Neural progenitor cell (in vitro differentiated cells): ENCODE measurements around the gene AHSG. TPM values are rescaled to one million over a fixed set of nuclear protein-coding genes. Genes with fewer than 3 reads are reported as not detected.

Experiments used
- DNase-seq: peaks from one replicate; pipeline ENCODE4 v3.0.0-alpha.2; 2016; ENCODE audit warnings: low spot score
- H2AFZ ChIP-seq: fragments of 200-600 bp; sonication (generic); replicated peaks from 2 replicates; pipeline ENCODE4 v1.6.1; 2016; ENCODE audit warnings: antibody characterized with exemption
- H3F3A ChIP-seq: fragments of 200-600 bp; sonication (generic); 2 replicates; pipeline ENCODE4 v1.6.1; 2016; ENCODE audit warnings: antibody characterized with exemption, low read depth
- H3K27ac ChIP-seq: fragments of 200-600 bp; sonication (generic); 2 replicates; pipeline ENCODE4 v1.5.1; 2016; ENCODE audit warnings: mild to moderate bottlenecking
- H3K27me3 ChIP-seq: fragments of 200-600 bp; sonication (generic); 2 replicates; pipeline ENCODE4 v1.6.1; 2016; ENCODE audit warnings: mild to moderate bottlenecking, moderate library complexity
- H3K36me3 ChIP-seq: fragments of 200-600 bp; sonication (generic); 2 replicates; pipeline ENCODE4 v1.5.1; 2016
- H3K4me1 ChIP-seq: fragments of 200-600 bp; sonication (generic); 2 replicates; pipeline ENCODE4 v1.6.1; 2016; ENCODE audit warnings: mixed run types
- H3K4me2 ChIP-seq: fragments of 200-600 bp; sonication (generic); 2 replicates; pipeline ENCODE4 v1.6.1; 2016
- H3K4me3 ChIP-seq: fragments of 200-600 bp; sonication (generic); 2 replicates; pipeline ENCODE4 v1.5.1; 2016
- H3K79me2 ChIP-seq: fragments of 200-600 bp; sonication (generic); 2 replicates; pipeline ENCODE4 v1.6.1; 2016; ENCODE audit warnings: low read depth
- H3K9ac ChIP-seq: fragments of 200-600 bp; sonication (generic); 2 replicates; pipeline ENCODE4 v1.6.1; 2016
- H3K9me3 ChIP-seq: fragments of 200-600 bp; sonication (generic); 2 replicates; pipeline ENCODE4 v1.5.1; 2016; ENCODE audit warnings: low read depth
- H4K20me1 ChIP-seq: fragments of 200-600 bp; sonication (generic); 2 replicates; pipeline ENCODE4 v1.6.1; 2016; ENCODE audit warnings: low read depth
- H3K27ac Mint-ChIP-seq: 3 replicates; pipeline ENCODE4 v1.8.0; 2021; ENCODE audit warnings: mixed read lengths
- H3K27me3 Mint-ChIP-seq: 2 replicates; pipeline ENCODE4 v1.8.0; 2022; ENCODE audit warnings: low read depth, mild to moderate bottlenecking, inconsistent platforms, moderate library complexity, mixed read lengths; ENCODE audit not compliant: insufficient read depth
- H3K36me3 Mint-ChIP-seq: 3 replicates; pipeline ENCODE4 v1.8.0; 2021; ENCODE audit warnings: mixed read lengths
- H3K4me1 Mint-ChIP-seq: 3 replicates; pipeline ENCODE4 v1.8.0; 2021; ENCODE audit warnings: mixed read lengths
- H3K4me3 Mint-ChIP-seq: 3 replicates; pipeline ENCODE4 v1.8.0; 2021; ENCODE audit warnings: mild to moderate bottlenecking, moderate library complexity, mixed read lengths
- H3K9me3 Mint-ChIP-seq: 3 replicates; pipeline ENCODE4 v1.8.0; 2020; ENCODE audit warnings: mixed read lengths
- EZH2 ChIP-seq: fragments of 200-600 bp; sonication (generic); IDR thresholded peaks from 2 replicates; pipeline ENCODE4 v1.6.1; 2017; ENCODE audit warnings: antibody characterized with exemption, mild to moderate bottlenecking, moderate library complexity
- EZH2phosphoT487 ChIP-seq: fragments of 200-600 bp; sonication (generic); IDR thresholded peaks from 2 replicates; pipeline ENCODE4 v1.6.1; 2017; ENCODE audit warnings: antibody characterized with exemption
- total RNA-seq: library from RNA; depleted of rRNA; stranded (reverse); fragments of >200 nt; gene quantifications from 2 replicates; pipeline ENCODE4 v1.2.3, GENCODE V29; 2015; ENCODE audit warnings: low replicate concordance
- TF ChIP-seq, protein P1 (sequence below): fragments of 200-600 bp; sonication (generic); IDR thresholded peaks from 2 replicates; pipeline ENCODE4 v1.5.1; 2017; ENCODE audit warnings: antibody characterized with exemption, mild to moderate bottlenecking

The AHSG gene
- total RNA-seq, 1 donor from 2014 or later = not detected

DNA sequence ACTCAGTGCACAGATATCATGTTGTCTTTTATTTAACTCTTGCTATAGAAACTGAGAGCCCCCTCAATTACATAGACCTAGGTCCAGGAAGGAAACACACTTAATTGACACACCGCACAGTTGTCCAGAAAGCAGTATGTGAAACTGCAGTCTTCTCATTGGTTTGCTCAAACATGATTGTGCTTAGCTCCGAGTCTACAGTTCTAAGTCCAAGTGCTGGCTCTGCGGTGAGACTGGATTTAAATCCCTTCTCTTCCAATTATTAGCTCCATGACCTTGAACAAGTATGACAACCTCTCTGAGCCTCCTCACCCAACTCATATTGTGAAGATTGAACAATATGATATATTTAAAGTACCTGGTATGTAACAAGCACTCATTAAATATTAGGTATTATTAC lies 19.0 kb upstream of the AHSG start:
- peaks cover 5% of the 10 kb centered on the region for H3K4me1 Mint-ChIP-seq

DNA sequence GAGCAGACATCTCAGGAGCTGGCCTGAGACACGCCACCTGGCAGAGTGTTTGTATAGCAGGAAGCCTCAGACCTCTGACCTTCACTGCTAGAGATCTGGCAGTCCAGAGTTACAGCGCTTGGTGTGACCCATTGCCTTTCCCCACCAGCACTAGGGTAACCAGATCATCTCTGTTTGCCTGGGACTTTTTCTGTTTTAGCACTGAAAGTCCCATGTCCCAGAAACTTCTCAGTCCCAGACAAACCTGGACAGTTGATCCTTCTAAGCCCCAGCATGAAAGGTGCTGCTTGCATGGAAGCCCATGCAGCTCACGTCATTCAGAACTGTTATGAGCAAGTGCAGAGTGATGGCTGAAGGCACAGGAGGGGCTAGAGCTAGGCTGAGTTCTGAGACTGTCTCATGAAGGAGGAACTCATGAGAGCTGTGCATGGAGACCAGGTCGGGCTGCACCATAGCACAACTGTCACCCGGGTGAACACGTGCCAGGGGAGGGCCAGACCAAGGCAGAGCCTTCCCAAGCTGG lies 18.2 kb upstream of the AHSG start:
- Mint-ChIP-seq H3K4me3 (no peak overlapping the region), H3K27me3 (no peaks in the 10 kb centered on the region), H3K27ac (no peak overlapping the region), H3K36me3 (no peaks in the 10 kb centered on the region), H3K9me3 (no peaks in the 10 kb centered on the region), H3K4me1 (peaks cover 5% of the 10 kb centered on the region)
- H3K36me3 ChIP-seq = no peaks in the 10 kb centered on the region
- no peak overlapping the region for H3K9ac ChIP-seq
- H2AFZ ChIP-seq = no peak overlapping the region
- no peak overlapping the region for H3K4me2 ChIP-seq
- H4K20me1 ChIP-seq = no peaks in the 10 kb centered on the region
- H3K9me3 ChIP-seq = no peaks in the 10 kb centered on the region
- no peaks in the 10 kb centered on the region for H3K4me1 ChIP-seq
- H3K27me3 ChIP-seq = peaks cover 3% of the 10 kb centered on the region
- no peak for TF ChIP-seq EZH2
- TF ChIP-seq EZH2phosphoT487 = no peak
- TF ChIP-seq, protein P1, sequence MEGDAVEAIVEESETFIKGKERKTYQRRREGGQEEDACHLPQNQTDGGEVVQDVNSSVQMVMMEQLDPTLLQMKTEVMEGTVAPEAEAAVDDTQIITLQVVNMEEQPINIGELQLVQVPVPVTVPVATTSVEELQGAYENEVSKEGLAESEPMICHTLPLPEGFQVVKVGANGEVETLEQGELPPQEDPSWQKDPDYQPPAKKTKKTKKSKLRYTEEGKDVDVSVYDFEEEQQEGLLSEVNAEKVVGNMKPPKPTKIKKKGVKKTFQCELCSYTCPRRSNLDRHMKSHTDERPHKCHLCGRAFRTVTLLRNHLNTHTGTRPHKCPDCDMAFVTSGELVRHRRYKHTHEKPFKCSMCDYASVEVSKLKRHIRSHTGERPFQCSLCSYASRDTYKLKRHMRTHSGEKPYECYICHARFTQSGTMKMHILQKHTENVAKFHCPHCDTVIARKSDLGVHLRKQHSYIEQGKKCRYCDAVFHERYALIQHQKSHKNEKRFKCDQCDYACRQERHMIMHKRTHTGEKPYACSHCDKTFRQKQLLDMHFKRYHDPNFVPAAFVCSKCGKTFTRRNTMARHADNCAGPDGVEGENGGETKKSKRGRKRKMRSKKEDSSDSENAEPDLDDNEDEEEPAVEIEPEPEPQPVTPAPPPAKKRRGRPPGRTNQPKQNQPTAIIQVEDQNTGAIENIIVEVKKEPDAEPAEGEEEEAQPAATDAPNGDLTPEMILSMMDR = no peak
- DNase-seq = no peak
- H3F3A ChIP-seq = no peaks in the 10 kb centered on the region
- no peak overlapping the region for H3K4me3 ChIP-seq
- H3K79me2 ChIP-seq = no peaks in the 10 kb centered on the region
- no peak overlapping the region for H3K27ac ChIP-seq

More for the DNA sequence above, 19.0 kb upstream of the AHSG start:
- DNase-seq = no peak
- H3K4me3 ChIP-seq = no peak overlapping the region
- Mint-ChIP-seq H3K27me3 (no peaks in the 10 kb centered on the region), H3K4me3 (no peak overlapping the region), H3K27ac (no peak overlapping the region), H3K9me3 (no peaks in the 10 kb centered on the region), H3K36me3 (no peaks in the 10 kb centered on the region)
- no peak overlapping the region for H3K9ac ChIP-seq
- H3K79me2 ChIP-seq = no peaks in the 10 kb centered on the region
- no peak for TF ChIP-seq EZH2
- TF ChIP-seq EZH2phosphoT487 = no peak
- TF ChIP-seq, protein P1 = no peak
- no peaks in the 10 kb centered on the region for H4K20me1 ChIP-seq
- H3K9me3 ChIP-seq = no peaks in the 10 kb centered on the region
- no peak overlapping the region for H3K27ac ChIP-seq
- no peak overlapping the region for H2AFZ ChIP-seq
- H3K4me1 ChIP-seq = no peaks in the 10 kb centered on the region
- peaks cover 3% of the 10 kb centered on the region for H3K27me3 ChIP-seq
- H3K36me3 ChIP-seq = no peaks in the 10 kb centered on the region
- H3F3A ChIP-seq = no peaks in the 10 kb centered on the region
- no peak overlapping the region for H3K4me2 ChIP-seq

DNA sequence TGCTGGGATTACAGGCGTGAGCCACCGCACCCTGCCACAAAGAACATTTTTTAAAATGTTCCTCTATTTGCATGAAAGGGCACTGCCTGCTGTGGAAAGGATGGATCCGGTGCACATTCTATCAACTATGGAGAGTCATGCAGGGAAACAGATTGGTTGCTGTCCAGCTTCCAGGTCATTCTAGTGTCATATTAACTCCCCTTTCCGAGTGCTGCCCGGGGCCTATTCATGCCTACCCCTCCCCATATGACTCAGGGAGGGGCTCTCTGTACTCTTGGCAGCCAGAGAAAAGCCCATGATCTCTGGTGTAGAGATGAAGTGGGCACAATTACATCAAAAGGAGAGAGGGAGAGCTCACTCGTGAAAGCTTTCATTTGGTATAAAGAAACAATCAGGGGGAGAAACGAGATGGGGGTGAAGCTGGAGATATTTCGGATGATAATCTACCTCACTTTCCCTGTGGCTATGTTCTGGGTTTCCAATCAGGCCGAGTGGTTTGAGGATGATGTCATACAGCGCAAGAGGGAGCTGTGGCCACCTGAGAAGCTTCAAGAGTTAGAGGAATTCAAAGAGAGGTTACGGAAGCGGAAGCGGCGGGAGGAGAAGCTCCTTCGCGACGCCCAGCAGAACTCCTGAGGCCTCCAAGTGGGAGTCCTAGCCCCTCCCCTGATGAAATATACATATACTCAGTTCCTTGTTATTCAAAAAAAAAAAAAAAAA lies 16.1 kb upstream of the AHSG start:
- H3K4me3 Mint-ChIP-seq = no peak overlapping the region
- no peak overlapping the region for H3K27ac ChIP-seq
- H2AFZ ChIP-seq = no peak overlapping the region
- H3K27me3 Mint-ChIP-seq = peaks cover 2% of the 10 kb centered on the region
- peaks cover 3% of the 10 kb centered on the region for H3K27me3 ChIP-seq
- H3K27ac Mint-ChIP-seq = no peak overlapping the region
- no peak overlapping the region for H3K4me3 ChIP-seq
- DNase-seq = peak; percentile 48
- H3F3A ChIP-seq = no peaks in the 10 kb centered on the region
- no peaks in the 10 kb centered on the region for H3K79me2 ChIP-seq
- no peak overlapping the region for H3K4me2 ChIP-seq
- H3K9me3 ChIP-seq = no peaks in the 10 kb centered on the region
- H4K20me1 ChIP-seq = no peaks in the 10 kb centered on the region
- TF ChIP-seq EZH2 (no peak), EZH2phosphoT487 (no peak)
- TF ChIP-seq, protein P1 = peak; percentile 7
- H3K4me1 Mint-ChIP-seq = peaks cover 5% of the 10 kb centered on the region
- H3K9me3 Mint-ChIP-seq = no peaks in the 10 kb centered on the region
- no peak overlapping the region for H3K9ac ChIP-seq
- no peaks in the 10 kb centered on the region for H3K36me3 Mint-ChIP-seq
- H3K4me1 ChIP-seq = no peaks in the 10 kb centered on the region
- no peaks in the 10 kb centered on the region for H3K36me3 ChIP-seq
